Breast epithelium (tissue), 4 donors: ENCODE measurements around the gene ELK4. TPM values are rescaled to one million over a fixed set of nuclear protein-coding genes. Genes with fewer than 3 reads are reported as not detected.

Source experiments
- DNase-seq, 2 donors: peaks; one replicate each; pipeline ENCODE4 v3.0.0-alpha.2; 2019; ENCODE audit warnings: low spot score in 2 of 2
- H3K27ac ChIP-seq, 2 donors: fragments of 200-600 bp; sonication (generic) in 1 of 2; one replicate each; pipeline ENCODE4 v1.5.1; 2016 to 2019; ENCODE audit warnings: mild to moderate bottlenecking in 1 of 2
- H3K27me3 ChIP-seq, 2 donors: fragments of 200-600 bp; sonication (generic) in 1 of 2; one replicate each; pipeline versions ENCODE4 v1.5.1 to v1.6.0; 2017 to 2019; ENCODE audit warnings: control low read depth in 1 of 2, mild to moderate bottlenecking in 1 of 2
- H3K36me3 ChIP-seq: fragments of 200-600 bp; one replicate; pipeline ENCODE4 v1.5.1; 2019
- H3K4me1 ChIP-seq, 2 donors: fragments of 200-600 bp; sonication (generic); one replicate each; pipeline ENCODE4 v1.5.1; 2016 to 2019; ENCODE audit warnings: control low read depth in 1 of 2
- H3K4me3 ChIP-seq, 3 donors: fragments of 200-600 bp; sonication (generic); 1 replicate in 2 of 3; 2 replicates in 1 of 3; pipeline ENCODE4 v1.5.1; 2016 to 2019; ENCODE audit warnings: mild to moderate bottlenecking in 3 of 3, moderate library complexity in 2 of 3
- H3K9me3 ChIP-seq, 2 donors: fragments of 200-600 bp; sonication (generic) in 1 of 2; one replicate each; pipeline ENCODE4 v1.5.1; 2016 to 2019; ENCODE audit warnings: control low read depth in 1 of 2
- CTCF ChIP-seq, 3 donors: fragments of 450-650 bp; IDR thresholded peaks; one replicate each; pipeline ENCODE4 v1.5.1; 2016 to 2017; ENCODE audit warnings: antibody characterized with exemption in 3 of 3, mild to moderate bottlenecking in 3 of 3, moderate library complexity in 3 of 3
- POLR2A ChIP-seq: fragments of 450-650 bp; IDR thresholded peaks from one replicate; pipeline ENCODE4 v1.6.1; 2016; ENCODE audit warnings: antibody characterized with exemption, mild to moderate bottlenecking, moderate library complexity
- POLR2AphosphoS5 ChIP-seq, 3 donors: sonication (generic); formaldehyde crosslinking; IDR thresholded peaks; one replicate each; pipeline ENCODE4 v1.6.1; 2017; ENCODE audit warnings: antibody characterized with exemption in 3 of 3
- intact Hi-C: fragments of 100-400 bp; cut with DNase I; formaldehyde crosslinking; loops from one replicate; pipeline ENCODE4 v1.15.1; 2023; ENCODE audit warnings: low total_unique reads
- total RNA-seq, 3 donors: library from RNA; depleted of rRNA; stranded (reverse); fragments of >200 nt; gene quantifications; one replicate each; pipeline ENCODE4 v1.1.0, GENCODE V29; 2016

ELK4 gene
- total RNA-seq, 3 donors from 2014 or later = 22.6 to 32.5 (median 26.5) TPM

- Histone ChIP-seq H3K4me3 (no peak overlapping the region), H3K9me3 (no peaks in the 10 kb centered on the region), H3K36me3 (no peaks in the 10 kb centered on the region), H3K27ac (no peak overlapping the region), H3K27me3 (no peaks in the 10 kb centered on the region), H3K4me1 (no peaks in the 10 kb centered on the region)
- intact Hi-C loops = loop anchor here (1.0 kb wide), 1 partner anchor 23 kb away; no protein-coding TSS in a partner anchor
- TF ChIP-seq CTCF (IDR thresholded peaks at IDR 0.05) = no peak
- TF ChIP-seq POLR2A = no peak
- TF ChIP-seq POLR2AphosphoS5 (IDR thresholded peaks at IDR 0.05) = no peak
- no peak for DNase-seq
These were observed 52.8 kb downstream of the ELK4 start for GRCh38 chr1:205578780-205579571.

GRCh38 chr1:205577874-205578658 lies 53.7 kb downstream of the ELK4 start:
- Histone ChIP-seq H3K27ac (no peak overlapping the region), H3K36me3 (no peaks in the 10 kb centered on the region), H3K4me3 (no peak overlapping the region), H3K27me3 (no peaks in the 10 kb centered on the region), H3K4me1 (no peaks in the 10 kb centered on the region), H3K9me3 (no peaks in the 10 kb centered on the region)
- no peak for DNase-seq
- intact Hi-C loops = no loop called here
- TF ChIP-seq POLR2A (no peak), CTCF (IDR thresholded peaks at IDR 0.05) (no peak), POLR2AphosphoS5 (IDR thresholded peaks at IDR 0.05) (no peak)

GRCh38 chr1:205576805-205577761 lies 54.7 kb downstream of the ELK4 start:
- intact Hi-C loops = no loop called here
- Histone ChIP-seq H3K4me1 (no peaks in the 10 kb centered on the region), H3K9me3 (no peaks in the 10 kb centered on the region), H3K4me3 (no peak overlapping the region), H3K27ac (no peak overlapping the region), H3K36me3 (no peaks in the 10 kb centered on the region), H3K27me3 (no peaks in the 10 kb centered on the region)
- TF ChIP-seq POLR2A (no peak), CTCF (IDR thresholded peaks at IDR 0.05) (no peak), POLR2AphosphoS5 (IDR thresholded peaks at IDR 0.05) (no peak)
- no peak for DNase-seq

GRCh38 chr1:205576011-205576410 lies 55.8 kb downstream of the ELK4 start:
- TF ChIP-seq POLR2AphosphoS5 (IDR thresholded peaks at IDR 0.05) (no peak), POLR2A (no peak), CTCF (IDR thresholded peaks at IDR 0.05) (no peak)
- DNase-seq = no peak
- H3K4me1 ChIP-seq = no peaks in the 10 kb centered on the region
- H3K4me3 ChIP-seq = no peak overlapping the region
- intact Hi-C loops = no loop called here
- H3K27me3 ChIP-seq = no peaks in the 10 kb centered on the region
- no peaks in the 10 kb centered on the region for H3K36me3 ChIP-seq
- no peak overlapping the region for H3K27ac ChIP-seq
- no peaks in the 10 kb centered on the region for H3K9me3 ChIP-seq
